ENCODE data around the gene ETV6. TPM values are rescaled to one million over a fixed set of nuclear protein-coding genes. Genes with fewer than 3 reads are reported as not detected.

Gene ETV6
- total RNA-seq, 1 experiment from 2014 or later: 14.1 TPM

DNA sequence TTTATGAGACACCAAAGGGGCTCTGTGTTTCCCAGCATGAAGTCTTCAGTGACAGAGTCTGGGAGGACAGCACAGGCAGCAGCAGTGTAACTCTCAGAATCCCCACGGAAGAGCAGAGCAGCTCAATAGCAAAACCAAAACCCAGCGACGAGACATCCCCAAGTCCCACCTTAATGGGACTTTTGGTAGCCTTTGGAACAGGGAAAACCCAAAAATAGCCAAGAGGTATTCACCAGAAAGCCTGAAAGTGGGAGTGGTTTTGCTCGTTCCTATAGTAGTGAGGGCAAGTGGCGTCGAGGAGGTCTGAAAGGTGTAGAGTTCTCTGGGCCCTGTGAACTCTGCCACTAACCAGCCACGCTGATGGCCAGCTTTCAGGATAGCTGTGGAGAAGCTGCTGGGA, 174.6 kb downstream of the ETV6 start:
- no peak overlapping the region for H2AFZ ChIP-seq (ENCODE audit: low read depth, low read length, poor library complexity, severe bottlenecking)
- TF ChIP-seq, protein P1, sequence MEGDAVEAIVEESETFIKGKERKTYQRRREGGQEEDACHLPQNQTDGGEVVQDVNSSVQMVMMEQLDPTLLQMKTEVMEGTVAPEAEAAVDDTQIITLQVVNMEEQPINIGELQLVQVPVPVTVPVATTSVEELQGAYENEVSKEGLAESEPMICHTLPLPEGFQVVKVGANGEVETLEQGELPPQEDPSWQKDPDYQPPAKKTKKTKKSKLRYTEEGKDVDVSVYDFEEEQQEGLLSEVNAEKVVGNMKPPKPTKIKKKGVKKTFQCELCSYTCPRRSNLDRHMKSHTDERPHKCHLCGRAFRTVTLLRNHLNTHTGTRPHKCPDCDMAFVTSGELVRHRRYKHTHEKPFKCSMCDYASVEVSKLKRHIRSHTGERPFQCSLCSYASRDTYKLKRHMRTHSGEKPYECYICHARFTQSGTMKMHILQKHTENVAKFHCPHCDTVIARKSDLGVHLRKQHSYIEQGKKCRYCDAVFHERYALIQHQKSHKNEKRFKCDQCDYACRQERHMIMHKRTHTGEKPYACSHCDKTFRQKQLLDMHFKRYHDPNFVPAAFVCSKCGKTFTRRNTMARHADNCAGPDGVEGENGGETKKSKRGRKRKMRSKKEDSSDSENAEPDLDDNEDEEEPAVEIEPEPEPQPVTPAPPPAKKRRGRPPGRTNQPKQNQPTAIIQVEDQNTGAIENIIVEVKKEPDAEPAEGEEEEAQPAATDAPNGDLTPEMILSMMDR (IDR thresholded peaks at IDR 0.05 in 2 of 3, conservative IDR thresholded peaks at IDR 0.05 in 1 of 3; ENCODE audit: borderline replicate concordance in 1 of 3, insufficient read depth in 1 of 3, low read depth in 2 of 3, low read length in 2 of 3): no peak
- TF ChIP-seq EZH2phosphoT487 (IDR thresholded peaks at IDR 0.05; ENCODE audit: borderline replicate concordance): no peak
- no peak for TF ChIP-seq ZNF274 (IDR thresholded peaks at IDR 0.05; ENCODE audit: low read depth, low read length)
- TF ChIP-seq, protein P2, sequence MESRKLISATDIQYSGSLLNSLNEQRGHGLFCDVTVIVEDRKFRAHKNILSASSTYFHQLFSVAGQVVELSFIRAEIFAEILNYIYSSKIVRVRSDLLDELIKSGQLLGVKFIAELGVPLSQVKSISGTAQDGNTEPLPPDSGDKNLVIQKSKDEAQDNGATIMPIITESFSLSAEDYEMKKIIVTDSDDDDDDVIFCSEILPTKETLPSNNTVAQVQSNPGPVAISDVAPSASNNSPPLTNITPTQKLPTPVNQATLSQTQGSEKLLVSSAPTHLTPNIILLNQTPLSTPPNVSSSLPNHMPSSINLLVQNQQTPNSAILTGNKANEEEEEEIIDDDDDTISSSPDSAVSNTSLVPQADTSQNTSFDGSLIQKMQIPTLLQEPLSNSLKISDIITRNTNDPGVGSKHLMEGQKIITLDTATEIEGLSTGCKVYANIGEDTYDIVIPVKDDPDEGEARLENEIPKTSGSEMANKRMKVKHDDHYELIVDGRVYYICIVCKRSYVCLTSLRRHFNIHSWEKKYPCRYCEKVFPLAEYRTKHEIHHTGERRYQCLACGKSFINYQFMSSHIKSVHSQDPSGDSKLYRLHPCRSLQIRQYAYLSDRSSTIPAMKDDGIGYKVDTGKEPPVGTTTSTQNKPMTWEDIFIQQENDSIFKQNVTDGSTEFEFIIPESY (IDR thresholded peaks at IDR 0.05; ENCODE audit: extremely low read depth, insufficient replicate concordance, low read length): no peak
- TF ChIP-seq ZFX (IDR thresholded peaks at IDR 0.05): no peak
- TF ChIP-seq SP1 (IDR thresholded peaks at IDR 0.05; ENCODE audit: low read depth): no peak
- TF ChIP-seq EZH2 (IDR thresholded peaks at IDR 0.05): no peak
- no peak for TF ChIP-seq CEBPB (IDR thresholded peaks at IDR 0.05; ENCODE audit: low read depth)
- TF ChIP-seq SIN3A (IDR thresholded peaks at IDR 0.05; ENCODE audit: low read depth): no peak
- no TSS peak for BruUV-seq (replicated peaks)
- H3K27ac ChIP-seq (ENCODE audit: low read depth, low read length): no peak overlapping the region
- no peaks in the 10 kb centered on the region for H4K20me1 ChIP-seq (ENCODE audit: insufficient read depth)
- H3K9ac ChIP-seq (ENCODE audit: low read length): no peak overlapping the region
- DNase-seq (ENCODE audit: low read depth, low spot score) (no peak), ATAC-seq (no peak)
- no peaks in the 10 kb centered on the region for H3K9me2 ChIP-seq (ENCODE audit: insufficient read depth)
- H3K9me3 ChIP-seq (ENCODE audit: control insufficient read depth in 1 of 2, insufficient read depth in 1 of 2, low read depth in 1 of 2, low read length in 2 of 2): no peaks in the 10 kb centered on the region
- RAD21 ChIA-PET (ENCODE audit: low non-redundant PET in 1 of 2, low total read pairs in 2 of 2, uncharacterized antibody in 2 of 2, unreplicated experiment in 2 of 2): no interaction called here
- POLR2A ChIA-PET: no interaction called here
- no peak overlapping the region for H3K4me3 ChIP-seq (replicated peaks in 1 of 2; ENCODE audit: low read depth in 1 of 2, low read length in 2 of 2)
- no peaks in the 10 kb centered on the region for H3K27me3 ChIP-seq (ENCODE audit: insufficient read depth, low read length)
- no peaks in the 10 kb centered on the region for H3K79me2 ChIP-seq (ENCODE audit: insufficient read depth, low read length)
- H3K36me3 ChIP-seq (ENCODE audit: control insufficient read depth in 1 of 2, insufficient read depth in 2 of 2, low read length in 2 of 2): no peaks in the 10 kb centered on the region
- CTCF ChIA-PET: no interaction called here
- no peak overlapping the region for H3K4me2 ChIP-seq (ENCODE audit: low read length)
- H3K4me1 ChIP-seq (ENCODE audit: control insufficient read depth in 1 of 2, insufficient read depth in 2 of 2, low read length in 2 of 2): no peaks in the 10 kb centered on the region
- intact Hi-C loops (cut with micrococcal nuclease): no loop called here
